Transverse colon (tissue), 4 donors: Measurements from ENCODE around the gene LYRM2.

Source experiments
- EP300 ChIP-seq: sonication (generic); formaldehyde crosslinking; IDR thresholded peaks from one replicate; pipeline ENCODE4 v1.6.1; 2017; ENCODE audit warnings: antibody characterized with exemption, low read depth
- POLR2AphosphoS5 ChIP-seq, 3 donors: sonication (generic); formaldehyde crosslinking; IDR thresholded peaks; one replicate each; pipeline ENCODE4 v1.6.1; 2016; ENCODE audit warnings: antibody characterized with exemption in 3 of 3
- TF ChIP-seq, protein P1 (sequence below), 5 experiments: fragments of 200-600 bp in 3 of 5; fragments of 450-650 bp in 2 of 5; sonication (generic) in 3 of 5; IDR thresholded peaks; 1 replicate in 2 of 5; 2 replicates in 3 of 5; pipeline ENCODE4 v1.5.1; 2016 to 2017; ENCODE audit warnings: antibody characterized with exemption in 5 of 5, inconsistent platforms in 3 of 5, mild to moderate bottlenecking in 2 of 5, moderate library complexity in 1 of 5

DNA sequence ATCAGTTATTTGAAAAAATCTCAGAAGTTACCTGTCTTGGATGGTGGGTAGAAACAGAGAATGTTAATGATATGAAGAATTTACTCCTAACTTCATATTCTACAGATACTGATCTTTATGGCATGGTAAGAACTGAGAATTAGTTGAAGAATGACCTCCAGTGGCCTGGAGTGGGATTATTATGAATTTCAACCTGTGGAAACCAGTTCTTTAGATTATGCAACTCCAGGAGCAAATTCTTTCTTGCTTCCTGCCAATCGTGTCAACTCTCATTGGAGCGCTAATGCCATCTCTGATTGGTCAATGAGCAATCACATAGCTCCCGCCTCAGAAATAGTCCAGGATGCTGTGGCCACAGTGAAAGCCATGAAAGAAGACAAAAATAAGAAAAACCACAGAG is 40.6 kb downstream of the LYRM2 start:
- TF ChIP-seq, protein P1, sequence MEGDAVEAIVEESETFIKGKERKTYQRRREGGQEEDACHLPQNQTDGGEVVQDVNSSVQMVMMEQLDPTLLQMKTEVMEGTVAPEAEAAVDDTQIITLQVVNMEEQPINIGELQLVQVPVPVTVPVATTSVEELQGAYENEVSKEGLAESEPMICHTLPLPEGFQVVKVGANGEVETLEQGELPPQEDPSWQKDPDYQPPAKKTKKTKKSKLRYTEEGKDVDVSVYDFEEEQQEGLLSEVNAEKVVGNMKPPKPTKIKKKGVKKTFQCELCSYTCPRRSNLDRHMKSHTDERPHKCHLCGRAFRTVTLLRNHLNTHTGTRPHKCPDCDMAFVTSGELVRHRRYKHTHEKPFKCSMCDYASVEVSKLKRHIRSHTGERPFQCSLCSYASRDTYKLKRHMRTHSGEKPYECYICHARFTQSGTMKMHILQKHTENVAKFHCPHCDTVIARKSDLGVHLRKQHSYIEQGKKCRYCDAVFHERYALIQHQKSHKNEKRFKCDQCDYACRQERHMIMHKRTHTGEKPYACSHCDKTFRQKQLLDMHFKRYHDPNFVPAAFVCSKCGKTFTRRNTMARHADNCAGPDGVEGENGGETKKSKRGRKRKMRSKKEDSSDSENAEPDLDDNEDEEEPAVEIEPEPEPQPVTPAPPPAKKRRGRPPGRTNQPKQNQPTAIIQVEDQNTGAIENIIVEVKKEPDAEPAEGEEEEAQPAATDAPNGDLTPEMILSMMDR (IDR thresholded peaks at IDR 0.05) = no peak
- TF ChIP-seq POLR2AphosphoS5 (IDR thresholded peaks at IDR 0.05) (no peak), EP300 (no peak)
